BLaER1 treated with 17β-estradiol and CSF1 and Interleukin-3, amounts not matched to agents 10 nM and 100 nM (cell line): ENCODE data around the gene VPS25.
A peak's percentile ranks its signal among the peaks of the same experiment; 100 is the strongest.

Experiments used
- H3K27ac ChIP-seq, 11 experiments: shearing (Covaris generic); formaldehyde crosslinking; 2 replicates each; pipeline ENCODE4 v1.8.1; 2022
- H3K27me3 ChIP-seq, 11 experiments: shearing (Covaris generic); formaldehyde crosslinking; 2 replicates each; pipeline ENCODE4 v1.8.1; 2022
- H3K36me3 ChIP-seq, 11 experiments: shearing (Covaris generic); formaldehyde crosslinking; 2 replicates each; pipeline ENCODE4 v1.8.1; 2022
- H3K4me1 ChIP-seq, 10 experiments: shearing (Covaris generic); formaldehyde crosslinking; 2 replicates each; pipeline ENCODE4 v1.8.1; 2022
- H3K4me2 ChIP-seq, 11 experiments: shearing (Covaris generic); formaldehyde crosslinking; 2 replicates each; pipeline ENCODE4 v1.8.1; 2022
- H3K4me3 ChIP-seq, 10 experiments: shearing (Covaris generic); formaldehyde crosslinking; 2 replicates each; pipeline ENCODE4 v1.8.1; 2022
- H3K9ac ChIP-seq, 11 experiments: shearing (Covaris generic); formaldehyde crosslinking; 2 replicates each; pipeline ENCODE4 v1.8.1; 2022
- H3K9me3 ChIP-seq, 11 experiments: shearing (Covaris generic); formaldehyde crosslinking; replicated peaks in 1 of 11; 2 replicates each; pipeline ENCODE4 v1.8.1; 2022
- H4K20me1 ChIP-seq, 11 experiments: shearing (Covaris generic); formaldehyde crosslinking; 2 replicates each; pipeline ENCODE4 v1.8.1; 2022
- Cebpa-rat ChIP-seq, 11 experiments: shearing (Covaris generic); IDR thresholded peaks; 2 replicates each; pipeline ENCODE4 v1.8.1; 2022

The VPS25 gene

GRCh38 chr17:42782166-42783061 lies 9.2 kb downstream of the VPS25 start:
- Histone ChIP-seq H3K36me3 (peaks cover 0 to 26% (median 22%) of the 10 kb centered on the region in 11 experiments; a peak in 15 of 22 replicates), H4K20me1 (peaks cover 0 to 61% (median 14%) of the 10 kb centered on the region in 11 experiments; a peak in 14 of 22 replicates), H3K4me2 (no peak overlapping the region), H3K27me3 (peaks cover 86 to 100% (median 98%) of the 10 kb centered on the region in 11 experiments), H3K9ac (no peak overlapping the region), H3K9me3 (peaks cover 0 to 12% (median 0%) of the 10 kb centered on the region in 11 experiments; a peak in 1 of 22 replicates), H3K27ac (no peak overlapping the region), H3K4me3 (no peak overlapping the region), H3K4me1 (peaks cover 0 to 32% (median 8%) of the 10 kb centered on the region in 10 experiments; a peak in 13 of 20 replicates)
- no peak for TF ChIP-seq Cebpa-rat (IDR thresholded peaks at IDR 0.05)

- Histone ChIP-seq H3K27ac (no peak overlapping the region), H4K20me1 (peaks cover 0 to 61% (median 14%) of the 10 kb centered on the region in 11 experiments; a peak in 14 of 22 replicates), H3K9me3 (peaks cover 0 to 12% (median 0%) of the 10 kb centered on the region in 11 experiments; a peak in 1 of 22 replicates), H3K36me3 (peaks cover 0 to 19% (median 14%) of the 10 kb centered on the region in 11 experiments; a peak in 13 of 22 replicates), H3K27me3 (peaks cover 86 to 100% (median 97%) of the 10 kb centered on the region in 11 experiments), H3K4me1 (peaks cover 0 to 35% (median 8%) of the 10 kb centered on the region in 10 experiments; a peak in 13 of 20 replicates), H3K4me2 (no peak overlapping the region), H3K9ac (no peak overlapping the region), H3K4me3 (no peak overlapping the region)
- no peak for TF ChIP-seq Cebpa-rat (IDR thresholded peaks at IDR 0.05)
These were observed 10.0 kb downstream of the VPS25 start for GRCh38 chr17:42783062-42783790.

- Histone ChIP-seq H3K4me1 (peaks cover 0 to 29% (median 8%) of the 10 kb centered on the region in 10 experiments; a peak in 13 of 20 replicates), H3K4me2 (no peak overlapping the region), H3K4me3 (no peak overlapping the region), H3K27me3 (peaks cover 83 to 97% (median 92%) of the 10 kb centered on the region in 11 experiments), H4K20me1 (peaks cover 0 to 56% (median 14%) of the 10 kb centered on the region in 11 experiments; a peak in 14 of 22 replicates), H3K9me3 (peaks cover 0 to 12% (median 0%) of the 10 kb centered on the region in 11 experiments; a peak in 1 of 22 replicates), H3K9ac (no peak overlapping the region), H3K36me3 (peaks cover 0 to 14% (median 9%) of the 10 kb centered on the region in 11 experiments; a peak in 13 of 22 replicates), H3K27ac (no peak overlapping the region)
- TF ChIP-seq Cebpa-rat (IDR thresholded peaks at IDR 0.05) = no peak
These were observed 10.5 kb downstream of the VPS25 start for GRCh38 chr17:42783791-42784138.

GRCh38 chr17:42784409-42784808 lies 11.2 kb downstream of the VPS25 start:
- H3K27ac ChIP-seq = no peak overlapping the region
- H3K9me3 ChIP-seq = peaks cover 0 to 12% (median 0%) of the 10 kb centered on the region in 11 experiments; a peak in 1 of 22 replicates
- H3K27me3 ChIP-seq = peaks cover 77 to 91% (median 85%) of the 10 kb centered on the region in 11 experiments
- peaks cover 0 to 7% (median 3%) of the 10 kb centered on the region in 11 experiments; a peak in 9 of 22 replicates for H3K36me3 ChIP-seq
- no peak overlapping the region for H3K4me2 ChIP-seq
- no peak for TF ChIP-seq Cebpa-rat (IDR thresholded peaks at IDR 0.05)
- H3K9ac ChIP-seq = no peak overlapping the region
- H3K4me3 ChIP-seq = no peak overlapping the region
- H3K4me1 ChIP-seq = peaks cover 0 to 25% (median 8%) of the 10 kb centered on the region in 10 experiments; a peak in 13 of 20 replicates
- peaks cover 0 to 50% (median 14%) of the 10 kb centered on the region in 11 experiments; a peak in 14 of 22 replicates for H4K20me1 ChIP-seq

GRCh38 chr17:42784811-42785592 lies 11.8 kb downstream of the VPS25 start:
- Histone ChIP-seq H3K4me1 (peaks cover 0 to 19% (median 6%) of the 10 kb centered on the region in 10 experiments; a peak in 13 of 20 replicates), H3K27ac (no peak overlapping the region), H3K4me2 (no peak overlapping the region), H3K9me3 (peaks cover 0 to 12% (median 0%) of the 10 kb centered on the region in 11 experiments; a peak in 1 of 22 replicates), H3K4me3 (no peak overlapping the region), H3K36me3 (0 out of 22 replicates have a peak, but pooled peaks cover 0 to 1% (median 0%) of the 10 kb centered on the region in 11 experiments), H3K9ac (no peak overlapping the region), H4K20me1 (peaks cover 0 to 44% (median 14%) of the 10 kb centered on the region in 11 experiments; a peak in 13 of 22 replicates), H3K27me3 (peaks cover 71 to 85% (median 79%) of the 10 kb centered on the region in 11 experiments)
- no peak for TF ChIP-seq Cebpa-rat (IDR thresholded peaks at IDR 0.05)

- H3K36me3 ChIP-seq = no peaks in the 10 kb centered on the region
- peaks cover 0 to 8% (median 0%) of the 10 kb centered on the region in 10 experiments; a peak in 5 of 20 replicates for H3K4me1 ChIP-seq
- H3K9ac ChIP-seq = no peak overlapping the region
- H4K20me1 ChIP-seq = peaks cover 0 to 26% (median 0%) of the 10 kb centered on the region in 11 experiments; a peak in 7 of 22 replicates
- peaks cover 48 to 62% (median 57%) of the 10 kb centered on the region in 11 experiments for H3K27me3 ChIP-seq
- H3K4me3 ChIP-seq = no peak overlapping the region
- TF ChIP-seq Cebpa-rat (IDR thresholded peaks at IDR 0.05) = no peak
- H3K27ac ChIP-seq = no peak overlapping the region
- peaks cover 0 to 12% (median 0%) of the 10 kb centered on the region in 11 experiments; a peak in 1 of 22 replicates for H3K9me3 ChIP-seq
- peak overlapping the region in 2 of 11 experiments; percentile 5 to 49; a peak in 3 of 22 replicates for H3K4me2 ChIP-seq
These were observed 14.0 kb downstream of the VPS25 start for GRCh38 chr17:42787266-42787665.

GRCh38 chr17:42791948-42792347 lies 18.7 kb downstream of the VPS25 start:
- H4K20me1 ChIP-seq = no peaks in the 10 kb centered on the region; a peak in 1 of 22 replicates
- H3K4me1 ChIP-seq = peaks cover 3 to 29% (median 11%) of the 10 kb centered on the region in 10 experiments
- TF ChIP-seq Cebpa-rat (IDR thresholded peaks at IDR 0.05) = no peak
- H3K9me3 ChIP-seq = no peaks in the 10 kb centered on the region
- H3K4me2 ChIP-seq = no peak overlapping the region
- no peak overlapping the region for H3K9ac ChIP-seq
- H3K27ac ChIP-seq = no peak overlapping the region
- H3K27me3 ChIP-seq = peaks cover 1 to 16% (median 10%) of the 10 kb centered on the region in 11 experiments; a peak in 16 of 22 replicates
- H3K36me3 ChIP-seq = peaks cover 0 to 19% (median 4%) of the 10 kb centered on the region in 11 experiments; a peak in 6 of 22 replicates
- H3K4me3 ChIP-seq = no peak overlapping the region

GRCh38 chr17:42792545-42792944 lies 19.3 kb downstream of the VPS25 start:
- Histone ChIP-seq H3K36me3 (peaks cover 0 to 20% (median 4%) of the 10 kb centered on the region in 11 experiments; a peak in 6 of 22 replicates), H3K4me3 (no peak overlapping the region), H3K4me1 (peaks cover 9 to 30% (median 17%) of the 10 kb centered on the region in 10 experiments), H3K9me3 (no peaks in the 10 kb centered on the region), H3K9ac (no peak overlapping the region), H3K4me2 (no peak overlapping the region), H3K27me3 (peaks cover 0 to 10% (median 4%) of the 10 kb centered on the region in 11 experiments; a peak in 10 of 22 replicates), H3K27ac (no peak overlapping the region), H4K20me1 (no peaks in the 10 kb centered on the region; a peak in 1 of 22 replicates)
- no peak for TF ChIP-seq Cebpa-rat (IDR thresholded peaks at IDR 0.05)
